Heart right ventricle (tissue), 16 donors: ENCODE measurements around the gene ZNF205. TPM values are rescaled to one million over a fixed set of nuclear protein-coding genes. Genes with fewer than 3 reads are reported as not detected.
"Not testable (repeated sequence)": the region's sequence is repeated elsewhere in the genome, so short reads cannot be mapped to it uniquely, and the experiment has no call there.

Experiments
- ATAC-seq, 8 donors: fragments of 200-7000 bp; cut with Tn5 transposase; one replicate each; pipeline ENCODE4 v1.9.1; 2020; ENCODE audit warnings: mild to moderate bottlenecking in 8 of 8, moderate library complexity in 8 of 8, moderate number of reproducible peaks in 1 of 8
- DNase-seq, 2 donors: peaks; one replicate each; pipeline ENCODE4 v3.0.0-alpha.2; 2020
- H3K27ac ChIP-seq, 10 donors: fragments of 200-600 bp; sonication (generic) in 2 of 10; one replicate each; pipeline versions ENCODE4 v1.5.0 to v1.8.0; 2020 to 2022; ENCODE audit warnings: mild to moderate bottlenecking in 3 of 10
- H3K27me3 ChIP-seq, 7 donors: fragments of 200-600 bp; one replicate each; pipeline ENCODE4 v1.8.0; 2021 to 2022; ENCODE audit warnings: mild to moderate bottlenecking in 2 of 7
- H3K36me3 ChIP-seq, 9 donors: fragments of 200-600 bp; sonication (generic) in 1 of 9; one replicate each; pipeline versions ENCODE4 v1.5.0 to v1.8.0; 2020 to 2022; ENCODE audit warnings: mild to moderate bottlenecking in 2 of 9
- H3K4me1 ChIP-seq, 9 donors: fragments of 200-600 bp; sonication (generic) in 1 of 9; one replicate each; pipeline versions ENCODE4 v1.5.0 to v1.8.0; 2020 to 2022; ENCODE audit warnings: mild to moderate bottlenecking in 4 of 9
- H3K4me3 ChIP-seq, 10 donors: fragments of 200-600 bp; sonication (generic) in 2 of 10; one replicate each; pipeline versions ENCODE4 v1.5.0 to v1.8.0; 2020 to 2022; ENCODE audit warnings: mild to moderate bottlenecking in 7 of 10, moderate library complexity in 2 of 10
- H3K9me3 ChIP-seq, 11 donors: fragments of 200-600 bp in 10 of 11; sonication (generic) in 2 of 11; one replicate each; pipeline versions ENCODE4 v1.5.0 to v1.8.0; 2013 to 2022; ENCODE audit warnings: mild to moderate bottlenecking in 2 of 11, control low read depth in 1 of 11, moderate library complexity in 1 of 11
- whole genome bisulfite sequencing, 2 donors: extraction: QIAGEN DNeasy Blood & Tissue Kit; methylation state at CpG; one replicate each; pipeline ENCODE4 v1.1.7; 2013; ENCODE audit warnings: inconsistent platforms in 1 of 2; 5-methylcytosine and 5-hydroxymethylcytosine counted together
- intact Hi-C, 10 donors: fragments of 100-400 bp; cut with DNase I; formaldehyde crosslinking; loops; one replicate each; pipeline versions ENCODE4 v1.11.1 to v1.14.2; 2022
- polyA plus RNA-seq, 2 donors: library from polyadenylated mRNA; stranded (reverse); fragments of 200-250 nt; gene quantifications; one replicate each; pipeline ENCODE4 v1.2.3, GENCODE V29; 2013
- total RNA-seq, 10 donors: library from RNA; stranded (reverse); fragmentation: NEBNext Ultra II Directional in 3 of 10; extraction: Animal tissue kit (Norgen Biotek cat#: 25700) in 3 of 10; gene quantifications; one replicate each; pipeline versions ENCODE4 v1.2.1 to v1.2.4, GENCODE V29; 2021 to 2023
- TF ChIP-seq, protein P1 (sequence below), 9 donors: fragments of 200-600 bp; sonication (generic) in 2 of 9; IDR thresholded peaks; one replicate each; pipeline versions ENCODE4 v1.5.0 to v1.8.0; 2021 to 2022; ENCODE audit warnings: antibody characterized with exemption in 9 of 9, mild to moderate bottlenecking in 5 of 9, moderate library complexity in 1 of 9
- donor health status: Arrhythmogenic right ventricular cardiomyopathy.
- donor health status: ischemic (EF 13 %, LVEDD 7.1; RV severe dilation, severe dysfunction).
- donor health status: healthy with polysubstance abuse.
- donor health status: DM: no; HTN: yes; CAD: no.
- donor health status: DM: no; HTN: no; CAD: no.
- donor health status: ischemic (EF 25% LVEDD 6.9; RV normal size, moderate dysfunction).
- donor health status: ischemic (EF 25% LVEDD 5.7; RV mildly dilated, moderate dysfunction).
- donor health status: healthy.
- donor health status: DM: yes; HTN: yes; CAD: no.
- donor health status: Ischemic cardiomyopathy.
- donor health status: ischemic (EF 35%, LVEDD 5.7; RV mildly dilated, moderate dysfunction).
- donor health status: nonischemic (EF 11% LVEDD 7.7; RV severe dilation, severe dysfunction).
- donor health status: DM: yes; HTN: yes; CAD: no.
- donor health status: PGD.
- donor health status: ischemic (EF 29% LVEDD 5.4; RV normal size, mild dysfunction).
- donor health status: nonischemic (EF 23%, LVEDD 6.1; RV moderate dilation, normal function).

The ZNF205 gene
- total and polyA plus RNA-seq, 12 donors: 5.8 to 26.9 (median 8.0) TPM

DNA sequence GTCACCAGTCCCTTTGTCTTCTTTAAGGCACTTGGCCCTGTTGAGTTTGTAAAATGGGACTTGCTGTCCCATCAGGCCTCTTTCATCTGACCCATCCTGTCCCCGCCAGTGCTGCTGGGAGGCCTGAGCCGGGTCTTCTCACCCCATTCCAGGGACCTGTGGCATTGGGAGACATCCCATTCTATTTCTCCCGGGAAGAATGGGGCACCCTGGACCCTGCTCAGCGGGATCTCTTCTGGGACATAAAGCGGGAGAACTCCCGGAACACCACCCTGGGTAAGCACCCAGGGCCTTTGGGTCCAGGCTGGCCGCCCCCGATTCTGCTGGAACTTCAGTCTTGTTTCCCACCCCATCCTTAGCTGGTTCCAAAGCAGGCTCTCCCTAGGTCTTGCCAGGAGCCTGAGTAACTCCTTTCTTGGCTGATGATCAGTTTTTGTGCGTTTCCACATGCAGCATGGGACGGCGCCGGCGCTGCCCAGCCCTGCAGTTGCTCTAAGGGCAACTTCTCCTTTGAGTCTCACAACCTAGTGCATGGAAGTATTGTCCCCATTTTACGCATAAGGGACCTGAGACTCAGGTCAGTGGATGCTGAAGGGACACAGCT is 26.5 kb downstream of the ZNF205 start:
- no peak overlapping the region for H3K4me3 ChIP-seq
- H3K4me1 ChIP-seq: peaks cover 2 to 30% (median 18%) of the 10 kb centered on the region in 9 donors
- TF ChIP-seq, protein P1, sequence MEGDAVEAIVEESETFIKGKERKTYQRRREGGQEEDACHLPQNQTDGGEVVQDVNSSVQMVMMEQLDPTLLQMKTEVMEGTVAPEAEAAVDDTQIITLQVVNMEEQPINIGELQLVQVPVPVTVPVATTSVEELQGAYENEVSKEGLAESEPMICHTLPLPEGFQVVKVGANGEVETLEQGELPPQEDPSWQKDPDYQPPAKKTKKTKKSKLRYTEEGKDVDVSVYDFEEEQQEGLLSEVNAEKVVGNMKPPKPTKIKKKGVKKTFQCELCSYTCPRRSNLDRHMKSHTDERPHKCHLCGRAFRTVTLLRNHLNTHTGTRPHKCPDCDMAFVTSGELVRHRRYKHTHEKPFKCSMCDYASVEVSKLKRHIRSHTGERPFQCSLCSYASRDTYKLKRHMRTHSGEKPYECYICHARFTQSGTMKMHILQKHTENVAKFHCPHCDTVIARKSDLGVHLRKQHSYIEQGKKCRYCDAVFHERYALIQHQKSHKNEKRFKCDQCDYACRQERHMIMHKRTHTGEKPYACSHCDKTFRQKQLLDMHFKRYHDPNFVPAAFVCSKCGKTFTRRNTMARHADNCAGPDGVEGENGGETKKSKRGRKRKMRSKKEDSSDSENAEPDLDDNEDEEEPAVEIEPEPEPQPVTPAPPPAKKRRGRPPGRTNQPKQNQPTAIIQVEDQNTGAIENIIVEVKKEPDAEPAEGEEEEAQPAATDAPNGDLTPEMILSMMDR (IDR thresholded peaks at IDR 0.05): no peak
- WGBS, 2 donors: 87 to 91% methylated on average over 14 of the region's 14 CpGs
- no peak overlapping the region for H3K27ac ChIP-seq
- H3K27me3 ChIP-seq: no peaks in the 10 kb centered on the region
- no peak for ATAC-seq
- intact Hi-C loops: no loop called here
- no peaks in the 10 kb centered on the region for H3K9me3 ChIP-seq
- H3K36me3 ChIP-seq: peaks cover 0 to 67% (median 27%) of the 10 kb centered on the region in 9 donors
- no peak for DNase-seq

DNA sequence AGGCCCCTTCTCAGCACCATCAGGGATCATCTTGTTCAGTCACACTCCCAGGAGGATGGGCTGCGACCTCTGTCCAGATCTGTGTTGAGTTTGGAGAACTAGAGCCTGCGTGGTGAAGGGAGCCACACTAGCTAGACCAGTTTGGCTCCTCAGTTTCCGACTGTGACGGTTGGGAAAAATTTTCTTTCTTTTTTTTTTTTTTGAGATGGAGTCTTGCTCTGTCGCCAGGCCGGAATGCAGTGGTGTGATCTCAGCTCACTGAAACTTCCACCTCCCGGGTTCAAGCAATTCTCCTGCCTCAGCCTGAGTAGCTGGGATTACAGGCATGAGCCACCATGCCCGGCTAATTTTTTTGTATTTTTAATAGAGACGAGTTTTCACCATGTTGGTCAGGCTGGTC is 27.2 kb downstream of the ZNF205 start:
- H3K4me1 ChIP-seq: peaks cover 3 to 31% (median 21%) of the 10 kb centered on the region in 9 donors

DNA sequence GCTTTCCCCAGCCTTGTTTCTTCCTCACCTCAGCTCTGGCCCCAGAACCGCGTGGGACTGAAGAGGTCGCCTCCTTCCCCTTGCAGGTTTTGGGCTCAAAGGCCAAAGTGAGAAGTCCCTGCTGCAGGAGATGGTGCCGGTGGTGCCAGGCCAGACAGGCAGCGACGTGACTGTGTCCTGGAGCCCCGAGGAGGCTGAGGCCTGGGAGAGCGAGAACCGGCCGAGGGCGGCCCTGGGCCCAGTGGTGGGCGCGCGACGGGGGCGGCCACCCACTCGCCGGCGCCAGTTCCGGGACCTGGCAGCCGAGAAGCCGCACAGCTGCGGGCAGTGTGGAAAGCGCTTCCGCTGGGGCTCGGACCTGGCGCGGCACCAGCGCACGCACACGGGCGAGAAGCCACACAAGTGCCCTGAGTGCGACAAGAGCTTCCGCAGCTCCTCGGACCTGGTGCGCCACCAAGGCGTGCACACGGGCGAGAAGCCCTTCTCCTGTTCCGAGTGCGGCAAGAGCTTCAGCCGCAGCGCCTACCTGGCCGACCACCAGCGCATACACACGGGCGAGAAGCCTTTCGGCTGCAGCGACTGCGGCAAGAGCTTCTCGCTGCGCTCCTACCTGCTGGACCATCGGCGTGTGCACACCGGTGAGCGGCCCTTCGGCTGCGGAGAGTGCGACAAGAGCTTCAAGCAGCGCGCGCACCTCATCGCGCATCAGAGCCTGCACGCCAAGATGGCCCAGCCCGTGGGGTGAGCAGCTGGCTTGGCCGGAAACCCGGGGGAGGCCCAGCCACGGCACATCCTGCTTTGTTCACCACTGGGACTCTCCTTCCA is 28.4 kb downstream of the ZNF205 start:
- Histone ChIP-seq H3K27ac (no peak overlapping the region), H3K27me3 (no peaks in the 10 kb centered on the region), H3K4me1 (peaks cover 3 to 37% (median 22%) of the 10 kb centered on the region in 9 donors), H3K4me3 (no peak overlapping the region), H3K36me3 (peaks cover 0 to 67% (median 27%) of the 10 kb centered on the region in 9 donors), H3K9me3 (no peaks in the 10 kb centered on the region)
- ATAC-seq: no peak
- 94 to 95% methylated on average over 69 of the region's 69 CpGs for whole genome bisulfite sequencing, 2 donors
- TF ChIP-seq, protein P1 (IDR thresholded peaks at IDR 0.05): no peak
- DNase-seq: no peak
- intact Hi-C loops: no loop called here

More for the DNA sequence above, 27.2 kb downstream of the ZNF205 start:
- intact Hi-C loops, H3K27me3 ChIP-seq, H3K9me3 ChIP-seq, H3K27ac ChIP-seq, DNase-seq, ATAC-seq, H3K4me3 ChIP-seq: not testable (repeated sequence)
- 90 to 91% methylated on average over 9 of the region's 9 CpGs for WGBS, 2 donors
- H3K36me3 ChIP-seq: peaks cover 0 to 67% (median 27%) of the 10 kb centered on the region in 9 donors

DNA sequence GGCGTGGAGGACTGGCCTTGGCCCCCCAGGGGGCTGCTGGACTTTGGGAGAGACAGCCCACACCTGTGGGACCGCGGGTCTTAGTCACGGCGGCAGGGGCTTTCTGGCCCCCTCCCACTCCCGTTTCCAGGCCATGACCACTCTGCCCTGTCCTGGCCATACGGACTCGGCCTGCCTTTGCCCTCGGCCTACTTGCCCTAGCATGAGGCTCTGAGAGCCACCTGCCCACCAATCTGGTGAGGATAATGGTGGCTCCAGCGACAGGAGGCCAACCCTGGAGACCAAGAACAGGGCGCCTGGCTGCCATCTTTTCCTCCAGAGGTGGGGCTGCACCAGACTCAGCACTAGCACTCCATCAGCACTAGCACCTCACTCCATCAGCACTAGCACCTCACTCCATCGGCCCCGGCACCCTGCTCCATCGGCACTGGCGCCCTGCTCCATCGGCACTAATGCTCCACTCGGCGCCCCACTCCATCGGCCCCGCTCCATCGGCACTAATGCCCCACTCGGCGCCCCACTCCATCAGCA is 29.5 kb downstream of the ZNF205 start:
- no peak for DNase-seq
- TF ChIP-seq, protein P1 (IDR thresholded peaks at IDR 0.05): no peak
- ATAC-seq: no peak
- Histone ChIP-seq H3K27ac (no peak overlapping the region), H3K4me3 (no peak overlapping the region), H3K4me1 (peaks cover 0 to 33% (median 17%) of the 10 kb centered on the region in 9 donors), H3K36me3 (peaks cover 0 to 65% (median 27%) of the 10 kb centered on the region in 9 donors), H3K9me3 (no peaks in the 10 kb centered on the region), H3K27me3 (no peaks in the 10 kb centered on the region)
- WGBS, 2 donors: 97% methylated on average over 23 of the region's 23 CpGs
- intact Hi-C loops: no loop called here
